ENCODE results near the gene SUMF1. TPM values are rescaled to one million over a fixed set of nuclear protein-coding genes. Genes with fewer than 3 reads are reported as not detected.
"Not testable (repeated sequence)": the region's sequence is repeated elsewhere in the genome, so short reads cannot be mapped to it uniquely, and the experiment has no call there.

The SUMF1 gene
- polyA plus RNA-seq, 1 experiment = 51.4 TPM

GRCh38 chr3:4462369-4463040 lies 4.6 kb downstream of the SUMF1 start:
- ChIA-PET POLR2A (no interaction called here), CTCF (interaction anchor here (0.6 to 2.2 kb wide), 3 partner anchors 47 to 171 kb away, joined by 6 to 7 read pairs (median 7); no protein-coding TSS in a partner anchor)
- Histone ChIP-seq H3K27ac (ENCODE audit: low read depth, low read length) (no peak overlapping the region), H3K27me3 (ENCODE audit: control insufficient read depth, insufficient read depth, low read length) (no peaks in the 10 kb centered on the region), H3K4me3 (ENCODE audit: low read depth, low read length) (no peak overlapping the region), H3K9me3 (ENCODE audit: control insufficient read depth, insufficient read depth, low read length) (no peaks in the 10 kb centered on the region)
- no peak for DNase-seq (ENCODE audit: low read depth, low spot score)
- TF ChIP-seq CTCF (IDR thresholded peaks at IDR 0.05; ENCODE audit: low read depth, low read length) = no peak

GRCh38 chr3:4461468-4462090 lies 5.5 kb downstream of the SUMF1 start:
- DNase-seq (ENCODE audit: low read depth, low spot score) = no peak
- H3K4me3 ChIP-seq (ENCODE audit: low read depth, low read length) = no peak overlapping the region
- CTCF ChIA-PET = interaction anchor here (1.8 to 2.2 kb wide), 2 partner anchors 111 to 172 kb away, joined by 7 read pairs; no protein-coding TSS in a partner anchor
- no peak for TF ChIP-seq CTCF (IDR thresholded peaks at IDR 0.05; ENCODE audit: low read depth, low read length)
- H3K27me3 ChIP-seq (ENCODE audit: control insufficient read depth, insufficient read depth, low read length) = no peaks in the 10 kb centered on the region
- H3K9me3 ChIP-seq (ENCODE audit: control insufficient read depth, insufficient read depth, low read length) = no peaks in the 10 kb centered on the region
- POLR2A ChIA-PET = no interaction called here
- no peak overlapping the region for H3K27ac ChIP-seq (ENCODE audit: low read depth, low read length)

- Histone ChIP-seq H3K27me3 (ENCODE audit: control insufficient read depth, insufficient read depth, low read length) (no peaks in the 10 kb centered on the region), H3K4me3 (ENCODE audit: low read depth, low read length) (no peak overlapping the region), H3K9me3 (ENCODE audit: control insufficient read depth, insufficient read depth, low read length) (no peaks in the 10 kb centered on the region), H3K27ac (ENCODE audit: low read depth, low read length) (no peak overlapping the region)
- CTCF ChIA-PET = interaction anchor here (0.7 kb wide), 1 partner anchor 9 kb away, joined by 4 read pairs; no protein-coding TSS in a partner anchor
- POLR2A ChIA-PET = no interaction called here
- no peak for TF ChIP-seq CTCF (IDR thresholded peaks at IDR 0.05; ENCODE audit: low read depth, low read length)
- DNase-seq (ENCODE audit: low read depth, low spot score) = no peak
Observed at GRCh38 chr3:4460334-4460733, 6.7 kb downstream of the SUMF1 start.

- ChIA-PET CTCF (no interaction called here), POLR2A (no interaction called here)
- Histone ChIP-seq H3K4me3 (ENCODE audit: low read depth, low read length) (no peak overlapping the region), H3K27me3 (ENCODE audit: control insufficient read depth, insufficient read depth, low read length) (no peaks in the 10 kb centered on the region), H3K9me3 (ENCODE audit: control insufficient read depth, insufficient read depth, low read length) (no peaks in the 10 kb centered on the region), H3K27ac (ENCODE audit: low read depth, low read length) (no peak overlapping the region)
- DNase-seq (ENCODE audit: low read depth, low spot score) = no peak
- TF ChIP-seq CTCF (IDR thresholded peaks at IDR 0.05; ENCODE audit: low read depth, low read length) = no peak
Observed at GRCh38 chr3:4458961-4459360, 8.1 kb downstream of the SUMF1 start.

- CTCF ChIA-PET; DNase-seq (ENCODE audit: low read depth, low spot score); POLR2A ChIA-PET; H3K27ac ChIP-seq (ENCODE audit: low read depth, low read length); H3K9me3 ChIP-seq (ENCODE audit: control insufficient read depth, insufficient read depth, low read length); H3K27me3 ChIP-seq (ENCODE audit: control insufficient read depth, insufficient read depth, low read length); H3K4me3 ChIP-seq (ENCODE audit: low read depth, low read length): not testable (repeated sequence)
Observed at GRCh38 chr3:4456780-4457179, 10.3 kb downstream of the SUMF1 start.

All from AG04450 (cell line).